Esophagus muscularis mucosa (tissue), 4 donors: Measurements from ENCODE around the gene RNFT2. TPM values are rescaled to one million over a fixed set of nuclear protein-coding genes. Genes with fewer than 3 reads are reported as not detected.

Experiments used
- DNase-seq: peaks from one replicate; pipeline ENCODE4 v3.0.0-alpha.2; 2017; ENCODE audit errors: extremely low spot score
- H3K27ac ChIP-seq, 4 donors: fragments of 200-600 bp; sonication (generic); replicated peaks in 1 of 4; 1 replicate in 3 of 4; 2 replicates in 1 of 4; pipeline ENCODE4 v1.5.1; 2016 to 2019; ENCODE audit warnings: mild to moderate bottlenecking in 1 of 4
- H3K27me3 ChIP-seq, 4 donors: fragments of 200-600 bp; sonication (generic); one replicate each; pipeline versions ENCODE4 v1.5.1 to v1.6.0; 2016 to 2019
- H3K36me3 ChIP-seq, 4 donors: fragments of 200-600 bp; sonication (generic); one replicate each; pipeline ENCODE4 v1.5.1; 2016 to 2019
- H3K4me1 ChIP-seq, 4 donors: fragments of 200-600 bp; sonication (generic); one replicate each; pipeline ENCODE4 v1.5.1; 2016 to 2019
- H3K4me3 ChIP-seq, 4 donors: fragments of 200-600 bp; sonication (generic); 1 replicate in 2 of 4; 2 replicates in 2 of 4; pipeline ENCODE4 v1.5.1; 2016 to 2019; ENCODE audit warnings: mild to moderate bottlenecking in 4 of 4, moderate library complexity in 1 of 4
- H3K9me3 ChIP-seq, 4 donors: fragments of 200-600 bp; sonication (generic); 1 replicate in 3 of 4; 2 replicates in 1 of 4; pipeline ENCODE4 v1.5.1; 2016 to 2019
- CTCF ChIP-seq, 3 experiments: fragments of 200-600 bp in 2 of 3; fragments of 450-650 bp in 1 of 3; sonication (generic) in 2 of 3; IDR thresholded peaks; one replicate each; pipeline ENCODE4 v1.5.1; 2017 to 2019; ENCODE audit warnings: antibody characterized with exemption in 3 of 3, mild to moderate bottlenecking in 2 of 3, moderate library complexity in 1 of 3
- EP300 ChIP-seq: sonication (generic); formaldehyde crosslinking; IDR thresholded peaks from one replicate; pipeline ENCODE4 v1.6.1; 2017; ENCODE audit warnings: antibody characterized with exemption
- POLR2A ChIP-seq: fragments of 450-650 bp; IDR thresholded peaks from one replicate; pipeline ENCODE4 v1.6.1; 2017; ENCODE audit warnings: antibody characterized with exemption, moderate library complexity, mild to moderate bottlenecking, low read depth
- POLR2AphosphoS5 ChIP-seq, 2 donors: sonication (generic); formaldehyde crosslinking; IDR thresholded peaks; one replicate each; pipeline ENCODE4 v1.6.1; 2017; ENCODE audit warnings: antibody characterized with exemption in 2 of 2
- WGBS: methylation state at CpG from one replicate; pipeline ENCODE4 v1.1.5; 2018; 5-methylcytosine and 5-hydroxymethylcytosine counted together
- intact Hi-C: fragments of 100-400 bp; cut with DNase I; formaldehyde crosslinking; loops from one replicate; pipeline ENCODE4 v1.15.1; 2023
- total RNA-seq, 4 donors: library from RNA; depleted of rRNA; stranded (reverse); fragments of >200 nt; gene quantifications; one replicate each; pipeline versions ENCODE4 v1.1.0 to v1.2.1, GENCODE V29; 2016

RNFT2 gene
- total RNA-seq, 4 donors from 2014 or later = 0.17 to 0.63 (median 0.34) TPM

GRCh38 chr12:116695464-116695725 is 42.7 kb upstream of the RNFT2 start:
- H3K4me1 ChIP-seq = peaks cover 13 to 26% (median 17%) of the 10 kb centered on the region in 4 donors
- DNase-seq = no peak
- H3K9me3 ChIP-seq = no peaks in the 10 kb centered on the region
- H3K27me3 ChIP-seq = peaks cover 0 to 49% (median 14%) of the 10 kb centered on the region in 4 donors
- no peaks in the 10 kb centered on the region for H3K36me3 ChIP-seq
- TF ChIP-seq EP300 = no peak
- TF ChIP-seq CTCF (IDR thresholded peaks at IDR 0.05) = no peak
- no peak for TF ChIP-seq POLR2AphosphoS5 (IDR thresholded peaks at IDR 0.05)
- no peak for TF ChIP-seq POLR2A
- no peak overlapping the region for H3K27ac ChIP-seq
- intact Hi-C loops = no loop called here
- WGBS = 58% methylated on average over 3 of the region's 3 CpGs
- no peak overlapping the region for H3K4me3 ChIP-seq

DNA sequence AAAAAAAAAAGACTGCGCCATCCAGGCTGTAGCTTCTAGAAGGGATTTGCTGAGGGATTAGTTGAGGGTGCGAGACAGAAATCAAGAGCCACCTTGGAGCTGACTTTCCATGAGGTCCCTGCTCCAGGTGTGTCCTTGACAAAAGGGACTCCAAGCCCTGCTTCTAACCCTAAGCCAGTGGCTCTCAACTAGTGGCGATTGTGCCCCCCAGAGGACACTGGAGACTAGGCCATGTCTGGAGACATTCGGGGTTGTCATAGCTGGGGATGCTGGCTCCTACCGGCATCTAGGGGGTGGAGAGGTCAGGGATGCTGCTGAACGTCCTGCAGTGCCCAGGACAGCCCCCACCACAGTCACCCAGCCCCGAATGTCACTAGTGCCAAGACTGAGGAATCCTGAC is 40.8 kb upstream of the RNFT2 start:
- intact Hi-C loops = no loop called here
- 89% methylated on average over 4 of the region's 7 CpGs for WGBS
- peaks cover 0 to 32% (median 11%) of the 10 kb centered on the region in 4 donors for H3K27me3 ChIP-seq
- TF ChIP-seq POLR2A (no peak), POLR2AphosphoS5 (IDR thresholded peaks at IDR 0.05) (no peak), CTCF (IDR thresholded peaks at IDR 0.05) (peak in 1 of 3 experiments; percentile 14), EP300 (no peak)
- no peak for DNase-seq
- H3K36me3 ChIP-seq = no peaks in the 10 kb centered on the region
- no peak overlapping the region for H3K4me3 ChIP-seq
- H3K9me3 ChIP-seq = no peaks in the 10 kb centered on the region
- H3K4me1 ChIP-seq = peaks cover 13 to 26% (median 17%) of the 10 kb centered on the region in 4 donors
- no peak overlapping the region for H3K27ac ChIP-seq

GRCh38 chr12:116697716-116698115 is 40.4 kb upstream of the RNFT2 start:
- no peaks in the 10 kb centered on the region for H3K9me3 ChIP-seq
- no peak for TF ChIP-seq CTCF (IDR thresholded peaks at IDR 0.05)
- no peak for TF ChIP-seq EP300
- no peak for TF ChIP-seq POLR2AphosphoS5 (IDR thresholded peaks at IDR 0.05)
- TF ChIP-seq POLR2A = no peak
- DNase-seq = no peak
- H3K4me3 ChIP-seq = no peak overlapping the region
- H3K36me3 ChIP-seq = no peaks in the 10 kb centered on the region
- H3K27ac ChIP-seq = no peak overlapping the region
- peaks cover 13 to 25% (median 15%) of the 10 kb centered on the region in 4 donors for H3K4me1 ChIP-seq
- WGBS = 79% methylated on average over 11 of the region's 11 CpGs
- H3K27me3 ChIP-seq = peaks cover 0 to 28% (median 9%) of the 10 kb centered on the region in 4 donors
- intact Hi-C loops = no loop called here

- intact Hi-C loops = no loop called here
- no peak overlapping the region for H3K4me3 ChIP-seq
- TF ChIP-seq POLR2AphosphoS5 (IDR thresholded peaks at IDR 0.05) = no peak
- no peak overlapping the region for H3K27ac ChIP-seq
- 92% methylated on average over 8 of the region's 8 CpGs for WGBS
- H3K9me3 ChIP-seq = no peaks in the 10 kb centered on the region
- no peaks in the 10 kb centered on the region for H3K36me3 ChIP-seq
- peaks cover 9 to 21% (median 13%) of the 10 kb centered on the region in 4 donors for H3K4me1 ChIP-seq
- H3K27me3 ChIP-seq = peaks cover 0 to 24% (median 9%) of the 10 kb centered on the region in 4 donors
- DNase-seq = no peak
Measured at GRCh38 chr12:116698116-116698515, 40.0 kb upstream of the RNFT2 start.

DNA sequence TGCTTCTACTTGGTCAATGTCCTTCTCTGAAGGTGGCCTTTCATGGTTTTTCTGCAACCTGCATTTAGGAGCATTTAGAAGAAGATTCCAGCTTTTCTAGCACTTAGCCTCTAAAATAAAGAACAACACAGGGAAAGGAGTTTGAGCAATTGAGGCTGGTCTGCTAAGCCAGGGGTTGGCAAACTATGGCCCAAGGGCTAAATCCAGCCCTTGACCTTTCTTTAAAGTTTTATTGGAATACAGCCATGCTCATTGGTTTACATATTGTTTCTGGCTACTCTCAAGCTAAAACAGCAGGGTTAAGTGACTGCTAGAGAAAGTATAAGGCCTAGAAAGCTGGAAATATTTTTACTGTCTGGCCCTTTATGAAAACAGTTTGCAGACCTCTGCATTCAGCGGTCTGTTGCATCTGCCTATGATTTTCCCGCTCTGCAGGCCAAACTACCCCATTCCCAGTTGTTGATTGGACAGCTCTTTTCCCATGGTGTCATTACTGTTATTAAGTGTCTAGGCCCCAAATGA is 39.5 kb upstream of the RNFT2 start:
- Histone ChIP-seq H3K27me3 (peaks cover 0 to 19% (median 7%) of the 10 kb centered on the region in 4 donors), H3K9me3 (no peaks in the 10 kb centered on the region), H3K4me1 (peaks cover 8 to 16% (median 10%) of the 10 kb centered on the region in 4 donors), H3K27ac (no peak overlapping the region), H3K36me3 (no peaks in the 10 kb centered on the region), H3K4me3 (no peak overlapping the region)
- no peak for DNase-seq
- intact Hi-C loops = no loop called here
- TF ChIP-seq EP300 (no peak), POLR2AphosphoS5 (IDR thresholded peaks at IDR 0.05) (no peak)
- WGBS = 82% methylated on average over 2 of the region's 2 CpGs

- WGBS = 90% methylated on average over 6 of the region's 6 CpGs
- Histone ChIP-seq H3K9me3 (no peaks in the 10 kb centered on the region), H3K36me3 (no peaks in the 10 kb centered on the region), H3K4me1 (peaks cover 0 to 7% (median 3%) of the 10 kb centered on the region in 4 donors), H3K4me3 (no peak overlapping the region), H3K27me3 (peaks cover 0 to 7% (median 0%) of the 10 kb centered on the region in 4 donors), H3K27ac (no peak overlapping the region)
- intact Hi-C loops = no loop called here
- TF ChIP-seq CTCF (IDR thresholded peaks at IDR 0.05) (no peak), POLR2AphosphoS5 (IDR thresholded peaks at IDR 0.05) (no peak), POLR2A (no peak), EP300 (no peak)
- DNase-seq = no peak
Measured at GRCh38 chr12:116700066-116700465, 38.0 kb upstream of the RNFT2 start.
